VCaP (cell line): ENCODE results near the gene LTBP1.

ENCODE experiments used
- H3K27ac ChIP-seq: fragments of 450-650 bp; 2 replicates; pipeline ENCODE4 v1.5.1; 2017
- TF ChIP-seq, protein P1 (sequence below): fragments of 450-650 bp; conservative IDR thresholded peaks from 2 replicates; pipeline ENCODE4 v1.5.1; 2017; ENCODE audit warnings: mild to moderate bottlenecking, moderate library complexity

LTBP1 gene

DNA sequence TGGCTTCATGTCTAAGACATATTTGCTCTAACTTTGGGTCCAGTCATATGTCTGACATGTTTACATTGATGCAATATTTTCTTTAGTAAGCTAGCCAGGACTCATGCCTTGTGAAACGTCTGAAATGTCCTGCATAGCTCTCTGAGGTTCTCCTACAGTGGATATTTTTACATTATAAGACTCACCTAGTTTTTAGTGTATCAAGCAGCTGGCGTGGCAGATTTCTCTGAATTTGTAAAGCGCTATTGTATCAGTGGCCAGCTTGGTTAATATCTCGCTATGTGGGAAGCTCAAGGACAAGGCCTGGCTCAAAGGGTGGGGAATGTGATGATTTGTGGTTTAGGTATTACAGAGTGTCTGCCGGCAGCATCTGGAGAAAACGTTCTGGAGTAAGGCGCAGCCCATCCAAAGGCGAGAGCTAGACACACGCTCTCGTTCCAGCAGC, 164.3 kb downstream of the LTBP1 start:
- TF ChIP-seq, protein P1, sequence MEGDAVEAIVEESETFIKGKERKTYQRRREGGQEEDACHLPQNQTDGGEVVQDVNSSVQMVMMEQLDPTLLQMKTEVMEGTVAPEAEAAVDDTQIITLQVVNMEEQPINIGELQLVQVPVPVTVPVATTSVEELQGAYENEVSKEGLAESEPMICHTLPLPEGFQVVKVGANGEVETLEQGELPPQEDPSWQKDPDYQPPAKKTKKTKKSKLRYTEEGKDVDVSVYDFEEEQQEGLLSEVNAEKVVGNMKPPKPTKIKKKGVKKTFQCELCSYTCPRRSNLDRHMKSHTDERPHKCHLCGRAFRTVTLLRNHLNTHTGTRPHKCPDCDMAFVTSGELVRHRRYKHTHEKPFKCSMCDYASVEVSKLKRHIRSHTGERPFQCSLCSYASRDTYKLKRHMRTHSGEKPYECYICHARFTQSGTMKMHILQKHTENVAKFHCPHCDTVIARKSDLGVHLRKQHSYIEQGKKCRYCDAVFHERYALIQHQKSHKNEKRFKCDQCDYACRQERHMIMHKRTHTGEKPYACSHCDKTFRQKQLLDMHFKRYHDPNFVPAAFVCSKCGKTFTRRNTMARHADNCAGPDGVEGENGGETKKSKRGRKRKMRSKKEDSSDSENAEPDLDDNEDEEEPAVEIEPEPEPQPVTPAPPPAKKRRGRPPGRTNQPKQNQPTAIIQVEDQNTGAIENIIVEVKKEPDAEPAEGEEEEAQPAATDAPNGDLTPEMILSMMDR = no peak
- no peak overlapping the region for H3K27ac ChIP-seq

DNA sequence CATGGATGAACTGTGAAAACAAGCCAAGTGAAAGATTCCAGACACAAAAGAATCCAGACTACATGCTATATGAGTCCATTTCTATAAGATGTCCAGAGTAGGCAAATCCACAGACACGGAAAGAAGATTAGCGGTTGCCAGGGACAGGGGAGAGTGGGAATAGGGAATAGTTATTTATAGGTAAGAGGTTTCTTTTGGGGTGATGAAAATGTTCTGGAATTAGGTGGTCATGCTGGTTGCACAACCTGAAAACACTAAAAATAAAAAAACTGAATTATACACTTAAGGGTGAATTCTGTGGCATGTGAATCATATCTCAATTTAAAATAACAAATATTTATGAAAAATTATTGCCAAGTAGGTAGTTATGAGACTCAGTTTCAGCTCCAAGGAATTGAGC, 168.4 kb downstream of the LTBP1 start:
- TF ChIP-seq, protein P1 = no peak
- no peak overlapping the region for H3K27ac ChIP-seq

DNA sequence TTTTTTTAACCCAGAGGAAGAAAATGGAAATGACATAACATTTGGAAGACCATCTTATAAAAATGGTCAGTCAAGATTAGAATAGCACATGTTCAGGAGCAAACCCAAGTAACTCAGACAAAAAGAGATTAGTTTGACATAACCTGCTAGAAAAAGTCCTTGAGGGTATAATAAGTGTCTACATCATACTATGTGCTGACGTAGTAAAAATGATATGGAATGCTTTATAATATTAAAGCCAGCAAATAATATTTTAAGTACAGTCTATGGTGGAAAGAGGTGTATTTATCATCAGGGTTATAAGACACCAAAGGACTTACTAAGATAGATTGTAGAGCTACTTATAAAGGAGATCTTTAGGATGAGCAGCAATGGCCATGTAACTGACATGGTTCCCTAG, 169.0 kb downstream of the LTBP1 start:
- TF ChIP-seq, protein P1 = no peak
- no peak overlapping the region for H3K27ac ChIP-seq

DNA sequence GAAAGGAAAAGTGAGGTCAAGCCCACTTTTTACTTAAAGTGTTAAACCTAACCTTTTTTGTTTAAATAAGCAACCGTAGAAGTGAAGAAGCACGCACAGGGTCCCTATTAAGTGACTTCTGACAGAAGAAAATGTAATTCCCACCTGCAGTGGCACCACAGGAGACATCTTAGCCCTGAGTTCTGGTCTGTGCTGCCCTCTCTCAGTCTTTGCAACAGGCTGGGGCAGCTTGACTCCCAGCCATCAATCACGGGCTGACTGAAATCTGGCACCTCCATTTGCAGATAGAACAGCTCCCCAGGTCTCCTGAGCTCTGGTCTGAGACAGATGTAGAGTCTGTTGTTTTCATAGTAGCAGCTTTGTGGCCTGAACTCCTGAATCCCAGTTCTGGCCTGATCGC, 170.0 kb downstream of the LTBP1 start:
- H3K27ac ChIP-seq = no peak overlapping the region
- TF ChIP-seq, protein P1 = no peak

DNA sequence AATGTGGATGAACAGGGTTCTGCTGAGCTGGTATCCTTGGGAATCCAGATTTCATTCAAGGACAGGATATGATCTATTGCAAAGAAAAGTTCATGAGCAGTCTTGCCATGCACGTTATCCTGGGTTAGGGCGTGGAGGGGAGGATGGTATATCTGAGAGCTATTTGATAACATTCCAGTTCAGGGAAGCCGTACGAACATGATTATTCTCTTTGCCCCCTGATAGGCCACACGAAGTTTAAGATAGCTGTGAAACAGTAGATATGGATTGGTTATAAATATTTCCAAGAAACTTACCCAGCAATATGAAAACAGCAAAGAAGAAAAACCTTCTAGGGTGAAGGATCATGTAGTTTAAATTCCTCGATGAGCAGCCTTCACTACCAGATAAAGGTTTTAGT, 171.9 kb downstream of the LTBP1 start:
- H3K27ac ChIP-seq = no peak overlapping the region
- TF ChIP-seq, protein P1 = no peak

DNA sequence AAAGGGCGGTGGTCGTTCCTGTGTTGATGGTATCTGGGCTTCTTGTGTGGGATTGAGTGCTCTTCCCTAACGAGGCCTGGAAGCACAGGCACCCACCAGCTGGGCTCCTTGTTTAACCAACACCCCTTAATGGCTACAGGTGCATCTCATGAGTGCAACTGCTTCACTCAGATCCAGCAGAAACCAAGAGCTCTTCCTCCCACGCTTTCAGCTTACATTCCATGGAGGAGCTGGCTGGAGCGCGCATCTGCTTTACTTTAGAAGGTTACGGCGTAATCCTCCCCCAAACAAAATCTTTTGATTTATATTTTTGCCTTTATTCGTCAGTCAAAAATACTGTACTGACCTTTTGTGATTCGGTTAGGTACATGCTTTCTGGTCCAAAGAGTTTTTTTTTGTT, 174.7 kb downstream of the LTBP1 start:
- TF ChIP-seq, protein P1 = no peak
- no peak overlapping the region for H3K27ac ChIP-seq

DNA sequence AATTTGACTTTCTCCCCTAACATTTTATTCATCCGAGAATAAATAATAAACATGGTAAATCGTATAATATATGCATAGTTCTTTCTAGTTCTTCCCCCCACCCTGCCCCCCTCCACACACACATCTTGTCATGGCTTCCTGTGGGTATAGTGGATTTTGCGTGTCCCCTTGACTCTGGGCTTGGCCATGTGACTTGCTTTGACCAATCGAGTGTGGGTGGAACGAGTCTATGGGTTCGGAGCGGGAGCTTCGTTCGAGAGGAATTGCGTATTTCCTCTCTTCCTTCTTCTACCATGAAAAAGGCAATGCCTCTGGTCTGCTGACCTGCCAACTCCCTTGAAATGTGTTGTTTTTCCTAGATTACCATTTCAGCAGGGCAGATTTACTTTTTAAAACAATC, 175.2 kb downstream of the LTBP1 start:
- H3K27ac ChIP-seq = no peak overlapping the region
- TF ChIP-seq, protein P1 = no peak

DNA sequence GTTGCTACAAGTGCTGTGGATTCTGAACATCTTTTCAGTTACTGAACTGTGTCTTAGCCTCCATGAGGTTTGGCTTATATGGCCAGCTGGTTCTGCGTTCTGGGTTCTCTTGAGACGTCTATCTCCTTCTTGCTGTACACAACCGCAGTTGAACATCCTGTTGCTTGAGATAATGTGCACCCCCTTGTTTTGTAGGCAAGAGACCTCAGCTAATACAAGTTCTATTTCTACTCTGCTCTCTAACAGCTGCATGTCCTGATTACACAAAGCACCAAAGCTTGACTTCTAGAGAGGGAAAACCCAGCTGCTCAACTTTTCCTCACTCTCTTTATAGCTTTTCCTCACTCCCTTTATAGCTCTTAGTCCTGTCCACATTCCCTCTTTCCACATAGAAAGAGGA, 176.0 kb downstream of the LTBP1 start:
- H3K27ac ChIP-seq = no peak overlapping the region
- TF ChIP-seq, protein P1 = no peak
